ENCODE measurements around the gene TFF1. TPM values are rescaled to one million over a fixed set of nuclear protein-coding genes. Genes with fewer than 3 reads are reported as not detected.
A peak's percentile ranks its signal among the peaks of the same experiment; 100 is the strongest.

Gene TFF1
- total RNA-seq, 2 experiments from 2014 or later: not detected

DNA sequence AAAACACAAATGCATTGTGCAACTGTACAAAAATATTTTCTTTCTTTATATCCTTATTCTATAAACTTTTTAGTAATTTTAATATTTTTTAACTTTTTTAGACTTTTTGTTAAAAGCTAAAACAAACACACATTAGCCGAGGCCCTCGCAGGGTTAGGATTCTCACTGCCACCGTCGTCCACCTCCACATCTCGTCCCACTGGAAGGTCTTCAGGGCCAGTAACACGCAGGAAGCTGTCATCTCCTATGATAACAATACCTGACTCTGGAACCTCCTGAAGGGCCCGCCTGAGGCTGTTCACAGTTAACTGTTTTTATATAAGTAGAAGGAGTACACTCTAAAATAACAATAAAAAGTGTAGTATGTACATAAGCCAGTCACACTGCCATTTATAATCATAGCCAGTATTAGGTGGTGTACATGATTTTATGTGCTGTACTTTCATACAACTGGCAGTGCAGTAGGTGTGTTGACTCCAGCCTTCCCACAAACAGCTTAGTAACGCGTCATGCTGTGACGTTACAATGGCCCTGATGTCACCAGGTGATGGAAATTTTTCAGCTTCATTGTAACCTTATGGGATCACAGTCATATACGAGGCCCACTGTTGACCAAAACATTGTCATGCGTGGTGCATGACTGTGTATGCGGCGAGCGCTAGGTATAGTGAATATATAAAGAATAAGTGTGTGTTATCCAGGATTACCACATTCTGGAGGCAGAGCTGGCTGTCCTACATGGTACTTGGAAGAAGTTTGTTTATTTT, 24.4 kb downstream of the TFF1 start:
- Mint-ChIP-seq H3K27me3 (peaks cover 6% of the 10 kb centered on the region), H3K36me3 (peaks cover 2% of the 10 kb centered on the region), H3K27ac (no peak overlapping the region), H3K4me3 (no peak overlapping the region), H3K9me3 (no peaks in the 10 kb centered on the region), H3K4me1 (peaks cover 11% of the 10 kb centered on the region)
- no peak for DNase-seq

GRCh38 chr21:42340187-42341050, 25.9 kb downstream of the TFF1 start:
- no peak for DNase-seq
- H3K36me3 Mint-ChIP-seq: peaks cover 2% of the 10 kb centered on the region
- peaks cover 6% of the 10 kb centered on the region for H3K27me3 Mint-ChIP-seq
- no peaks in the 10 kb centered on the region for H3K9me3 Mint-ChIP-seq
- H3K27ac Mint-ChIP-seq: no peak overlapping the region
- H3K4me1 Mint-ChIP-seq: peaks cover 11% of the 10 kb centered on the region
- H3K4me3 Mint-ChIP-seq: no peak overlapping the region

- no peak overlapping the region for H3K27ac Mint-ChIP-seq
These were observed 27.3 kb downstream of the TFF1 start for GRCh38 chr21:42338729-42339715.

DNA sequence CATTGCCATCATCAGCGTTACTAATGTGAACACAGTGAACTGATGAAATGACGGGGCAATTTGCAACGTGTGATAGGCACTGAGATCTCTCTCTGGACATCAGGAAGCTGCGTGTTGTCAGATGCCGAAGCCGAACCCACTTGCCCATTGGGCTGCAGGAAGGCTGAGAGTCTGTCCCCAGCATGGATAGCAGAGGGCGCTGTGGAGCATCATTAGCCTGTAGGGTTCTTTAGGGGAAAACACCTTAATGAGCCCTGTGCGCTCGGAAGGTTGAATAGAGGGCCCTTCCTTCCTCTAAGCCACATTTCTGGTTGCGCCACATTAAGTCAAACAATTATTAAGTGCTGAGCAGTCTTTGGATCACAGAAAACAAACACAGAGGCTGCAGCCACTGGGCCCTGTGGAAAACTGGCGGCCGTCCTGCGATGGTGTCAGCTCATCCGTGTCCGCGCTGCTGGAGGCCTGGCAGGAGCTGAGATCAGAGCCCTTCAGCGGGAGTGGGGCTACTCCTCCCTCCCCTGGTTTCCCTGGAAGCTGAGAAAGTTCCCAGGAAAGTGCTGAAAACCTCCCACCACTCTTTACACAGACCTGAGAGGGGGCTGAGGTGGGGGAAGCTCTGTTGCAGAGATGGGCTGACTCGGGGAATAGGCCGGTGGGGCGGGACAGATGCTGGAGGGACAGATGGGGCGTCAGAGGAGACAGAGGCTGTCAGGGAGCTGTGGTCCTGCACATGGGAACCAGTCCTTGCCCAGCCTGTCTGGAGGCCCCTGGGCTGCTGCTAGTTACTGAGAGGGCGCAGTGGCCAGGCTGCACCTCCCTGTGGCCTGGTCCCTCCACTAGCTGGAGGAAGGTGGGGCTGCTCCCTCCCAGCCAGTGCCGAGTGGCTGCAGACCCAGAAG, 28.3 kb downstream of the TFF1 start:
- Mint-ChIP-seq H3K4me3 (peak overlapping the region; percentile 12), H3K36me3 (peaks cover 2% of the 10 kb centered on the region), H3K9me3 (no peaks in the 10 kb centered on the region), H3K27me3 (peaks cover 6% of the 10 kb centered on the region), H3K4me1 (peaks cover 11% of the 10 kb centered on the region), H3K27ac (no peak overlapping the region)
- peak; percentile 80 for DNase-seq

More at GRCh38 chr21:42338729-42339715, 27.3 kb downstream of the TFF1 start:
- H3K4me3 Mint-ChIP-seq: no peak overlapping the region
- peaks cover 2% of the 10 kb centered on the region for H3K36me3 Mint-ChIP-seq
- peaks cover 6% of the 10 kb centered on the region for H3K27me3 Mint-ChIP-seq
- H3K9me3 Mint-ChIP-seq: no peaks in the 10 kb centered on the region
- no peak for DNase-seq
- H3K4me1 Mint-ChIP-seq: peaks cover 11% of the 10 kb centered on the region

- Mint-ChIP-seq H3K4me3 (no peak overlapping the region), H3K4me1 (peaks cover 11% of the 10 kb centered on the region), H3K27ac (no peak overlapping the region), H3K36me3 (peaks cover 2% of the 10 kb centered on the region), H3K27me3 (peaks cover 6% of the 10 kb centered on the region), H3K9me3 (no peaks in the 10 kb centered on the region)
- no peak for DNase-seq
These were observed 29.1 kb downstream of the TFF1 start for GRCh38 chr21:42337276-42337675.

DNA sequence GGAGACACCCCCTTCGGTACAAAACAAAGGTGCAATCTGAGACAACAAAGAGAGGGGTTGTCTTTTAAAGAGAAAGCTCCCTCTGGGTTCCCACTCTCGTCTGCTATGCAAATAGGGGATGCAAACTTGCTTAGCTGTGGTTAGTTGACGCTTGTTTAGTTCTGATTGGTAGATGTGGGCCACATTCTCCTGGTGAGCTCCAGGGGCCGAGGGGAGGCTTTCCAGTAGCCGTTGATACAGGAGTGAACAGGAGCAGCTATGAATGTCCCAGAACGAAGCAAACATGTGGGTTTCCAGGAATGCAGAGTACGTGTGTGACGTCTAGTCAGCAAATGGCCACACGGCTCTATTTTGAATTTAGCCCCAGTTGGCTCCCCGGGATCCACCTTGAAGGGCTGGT, 30.3 kb downstream of the TFF1 start:
- H3K27ac Mint-ChIP-seq: no peak overlapping the region
- H3K4me3 Mint-ChIP-seq: no peak overlapping the region

GRCh38 chr21:42332557-42333317, 33.6 kb downstream of the TFF1 start:
- H3K27me3 Mint-ChIP-seq: peaks cover 5% of the 10 kb centered on the region
- peaks cover 6% of the 10 kb centered on the region for H3K9me3 Mint-ChIP-seq
- peaks cover 5% of the 10 kb centered on the region for H3K4me1 Mint-ChIP-seq
- H3K27ac Mint-ChIP-seq: no peak overlapping the region
- H3K36me3 Mint-ChIP-seq: peaks cover 5% of the 10 kb centered on the region
- DNase-seq: no peak
- no peak overlapping the region for H3K4me3 Mint-ChIP-seq

More for the DNA sequence above, 30.3 kb downstream of the TFF1 start:
- Mint-ChIP-seq H3K36me3 (peaks cover 5% of the 10 kb centered on the region), H3K9me3 (peaks cover 4% of the 10 kb centered on the region), H3K27me3 (peaks cover 6% of the 10 kb centered on the region), H3K4me1 (peaks cover 11% of the 10 kb centered on the region)
- no peak for DNase-seq

GRCh38 chr21:42331660-42332059, 34.7 kb downstream of the TFF1 start:
- H3K4me3 Mint-ChIP-seq: no peak overlapping the region

GRCh38 chr21:42330380-42331371, 35.7 kb downstream of the TFF1 start:
- Mint-ChIP-seq H3K4me1 (no peaks in the 10 kb centered on the region), H3K4me3 (no peak overlapping the region), H3K9me3 (peaks cover 6% of the 10 kb centered on the region), H3K27ac (no peak overlapping the region), H3K27me3 (no peaks in the 10 kb centered on the region), H3K36me3 (peaks cover 4% of the 10 kb centered on the region)
- no peak for DNase-seq

More at GRCh38 chr21:42331660-42332059, 34.7 kb downstream of the TFF1 start:
- Mint-ChIP-seq H3K4me1 (no peaks in the 10 kb centered on the region), H3K27ac (no peak overlapping the region), H3K9me3 (peaks cover 6% of the 10 kb centered on the region), H3K36me3 (peaks cover 4% of the 10 kb centered on the region), H3K27me3 (no peaks in the 10 kb centered on the region)
- no peak for DNase-seq

DNA sequence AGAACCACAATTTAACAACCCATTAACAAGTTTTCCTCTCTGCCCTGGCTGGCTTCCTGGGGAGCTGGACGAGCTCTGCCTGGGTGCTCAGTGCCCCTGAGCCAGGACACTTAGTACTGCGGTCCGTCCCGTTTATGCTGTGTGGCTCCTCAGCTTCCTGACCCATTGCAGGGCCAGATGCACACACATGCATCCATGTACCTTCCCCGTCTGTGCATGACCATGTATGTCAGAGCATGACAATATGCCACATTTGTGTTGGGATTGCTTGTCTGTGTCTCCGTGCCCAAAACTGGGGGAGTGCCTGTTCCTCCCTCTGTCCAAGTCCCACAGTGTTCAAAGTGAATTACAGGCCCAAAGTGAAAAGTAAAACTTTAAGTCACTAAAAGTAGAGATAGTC, 41.4 kb downstream of the TFF1 start:
- H3K4me1 Mint-ChIP-seq: no peaks in the 10 kb centered on the region
- H3K27me3 Mint-ChIP-seq: no peaks in the 10 kb centered on the region
- no peaks in the 10 kb centered on the region for H3K9me3 Mint-ChIP-seq
- no peak overlapping the region for H3K4me3 Mint-ChIP-seq
- H3K27ac Mint-ChIP-seq: no peak overlapping the region
- no peaks in the 10 kb centered on the region for H3K36me3 Mint-ChIP-seq
- no peak for DNase-seq

DNA sequence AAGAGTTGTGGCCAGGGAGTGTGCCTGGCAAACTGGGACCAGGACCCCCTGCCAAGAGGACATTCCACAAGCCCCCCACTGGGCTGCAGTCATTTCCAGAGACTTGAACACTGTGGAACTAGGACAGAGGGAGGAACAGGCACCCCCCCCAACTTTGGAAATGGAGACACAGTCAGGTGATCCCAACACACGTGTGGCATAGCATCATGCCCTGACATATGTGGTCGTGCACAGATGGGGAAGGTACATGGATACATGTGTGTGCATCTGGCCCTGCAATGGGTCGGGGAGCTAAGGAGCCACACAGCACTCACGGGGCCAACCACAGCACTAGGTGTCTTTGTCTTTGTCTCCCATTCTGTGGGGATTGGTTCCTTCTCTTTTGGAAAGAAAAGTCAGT, 44.5 kb downstream of the TFF1 start:
- no peak overlapping the region for H3K4me3 Mint-ChIP-seq
- no peaks in the 10 kb centered on the region for H3K36me3 Mint-ChIP-seq
- peaks cover 5% of the 10 kb centered on the region for H3K4me1 Mint-ChIP-seq
- no peaks in the 10 kb centered on the region for H3K27me3 Mint-ChIP-seq
- no peak for DNase-seq
- no peaks in the 10 kb centered on the region for H3K9me3 Mint-ChIP-seq
- H3K27ac Mint-ChIP-seq: no peak overlapping the region

- no peak overlapping the region for H3K27ac Mint-ChIP-seq
- no peak overlapping the region for H3K4me3 Mint-ChIP-seq
- H3K36me3 Mint-ChIP-seq: no peaks in the 10 kb centered on the region
- H3K9me3 Mint-ChIP-seq: no peaks in the 10 kb centered on the region
- peaks cover 5% of the 10 kb centered on the region for H3K4me1 Mint-ChIP-seq
- DNase-seq: no peak
- no peaks in the 10 kb centered on the region for H3K27me3 Mint-ChIP-seq
These were observed 45.1 kb downstream of the TFF1 start for GRCh38 chr21:42321231-42321630.
